Esophagus squamous epithelium (tissue), 5 donors: ENCODE data around the gene MICA. TPM values are rescaled to one million over a fixed set of nuclear protein-coding genes. Genes with fewer than 3 reads are reported as not detected.
"Not testable (repeated sequence)": the region's sequence is repeated elsewhere in the genome, so short reads cannot be mapped to it uniquely, and the experiment has no call there.

Experiments
- DNase-seq: peaks from one replicate; lab custom pipeline; 2025; lab: John Stamatoyannopoulos, UW
- H3K27ac ChIP-seq, 4 donors: fragments of 200-600 bp; sonication (generic); one replicate each; pipeline ENCODE4 v1.5.1; 2016 to 2019; ENCODE audit warnings: mild to moderate bottlenecking in 1 of 4
- H3K27me3 ChIP-seq, 4 donors: fragments of 200-600 bp; sonication (generic); 1 replicate in 3 of 4; 2 replicates in 1 of 4; pipeline versions ENCODE4 v1.5.1 to v1.6.0; 2017 to 2021; ENCODE audit warnings: antibody characterized with exemption in 1 of 4
- H3K36me3 ChIP-seq, 3 donors: fragments of 200-600 bp; sonication (generic); one replicate each; pipeline ENCODE4 v1.5.1; 2016 to 2019
- H3K4me1 ChIP-seq, 3 donors: fragments of 200-600 bp; sonication (generic); one replicate each; pipeline ENCODE4 v1.5.1; 2017 to 2019
- H3K4me3 ChIP-seq, 4 donors: fragments of 200-600 bp; sonication (generic); 1 replicate in 3 of 4; 2 replicates in 1 of 4; pipeline ENCODE4 v1.5.1; 2016 to 2019; ENCODE audit warnings: mild to moderate bottlenecking in 2 of 4, moderate library complexity in 1 of 4
- H3K9me3 ChIP-seq, 3 donors: fragments of 200-600 bp; sonication (generic); one replicate each; pipeline ENCODE4 v1.5.1; 2016 to 2019
- CTCF ChIP-seq, 6 experiments: fragments of 450-650 bp in 4 of 6; fragments of 200-600 bp in 2 of 6; sonication (generic) in 2 of 6; IDR thresholded peaks; one replicate each; pipeline ENCODE4 v1.5.1; 2016 to 2019; ENCODE audit warnings: antibody characterized with exemption in 6 of 6, mild to moderate bottlenecking in 4 of 6, moderate library complexity in 4 of 6
- POLR2A ChIP-seq, 4 donors: fragments of 450-650 bp; IDR thresholded peaks; one replicate each; pipeline ENCODE4 v1.6.1; 2017; ENCODE audit warnings: antibody characterized with exemption in 4 of 4, mild to moderate bottlenecking in 4 of 4, moderate library complexity in 3 of 4
- WGBS, 2 donors: methylation state at CpG; one replicate each; pipeline ENCODE4 v1.1.5; 2018; 5-methylcytosine and 5-hydroxymethylcytosine counted together
- intact Hi-C: fragments of 100-400 bp; cut with DNase I; formaldehyde crosslinking; loops from one replicate; pipeline ENCODE4 v1.15.0; 2022
- total RNA-seq, 4 donors: library from RNA; depleted of rRNA; stranded (reverse); fragments of >200 nt; gene quantifications; one replicate each; pipeline ENCODE4 v1.1.0, GENCODE V29; 2016
- donor health status: DM: yes; HTN: yes; CAD: no.

The MICA gene
- total RNA-seq, 4 donors from 2014 or later, result 7.5 to 10.1 (median 8.8) TPM

DNA sequence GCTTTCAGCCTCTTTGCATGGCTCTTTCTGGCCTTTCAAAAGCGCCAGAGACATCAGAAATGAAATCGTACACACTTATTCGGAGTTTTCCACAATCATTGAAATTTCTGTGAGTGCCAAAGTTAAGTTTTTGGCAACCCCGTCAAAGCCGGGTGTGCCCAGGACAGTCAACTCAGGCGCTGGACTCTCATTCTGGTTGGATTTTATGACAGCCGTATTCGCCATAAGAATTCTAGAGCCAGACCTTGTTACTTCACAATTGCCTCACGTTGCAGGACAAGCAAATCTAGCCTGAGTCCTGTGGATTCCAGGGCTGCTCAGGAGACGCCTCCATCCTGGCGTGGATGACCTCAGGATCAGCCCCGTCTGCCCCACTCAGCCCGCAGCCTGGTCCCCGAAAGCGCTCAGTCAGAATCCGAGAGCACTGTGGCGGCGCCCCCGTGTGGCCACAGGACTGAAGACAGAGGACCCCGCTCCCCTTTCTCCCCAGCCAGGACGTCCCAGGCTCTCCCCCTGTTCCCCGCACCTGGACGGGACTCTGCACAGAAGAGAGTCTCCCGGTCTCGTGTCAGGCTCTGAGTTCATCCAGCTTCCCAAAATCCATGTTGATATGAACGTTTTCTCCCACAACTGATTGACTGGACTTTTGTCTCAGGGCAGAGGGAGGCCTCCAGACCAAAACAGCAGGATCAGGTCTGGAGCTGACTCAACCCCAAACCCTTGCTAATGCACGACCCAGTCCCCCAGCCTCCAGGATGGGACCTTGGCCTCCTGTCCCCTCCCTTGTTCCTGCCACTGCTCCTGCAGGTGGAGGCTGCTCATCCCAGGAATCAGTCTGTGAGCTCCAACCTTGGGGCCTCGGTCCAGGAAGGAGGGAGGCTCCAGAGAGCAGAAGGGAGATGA is 38.2 kb downstream of the MICA start:
- Histone ChIP-seq H3K27ac (no peak overlapping the region), H3K4me3 (peak overlapping the region in 1 of 4 donors; percentile 41), H3K27me3 (peaks cover 0 to 30% (median 0%) of the 10 kb centered on the region in 4 donors), H3K36me3 (no peaks in the 10 kb centered on the region), H3K4me1 (peaks cover 0 to 7% (median 0%) of the 10 kb centered on the region in 3 donors), H3K9me3 (peaks cover 0 to 12% (median 8%) of the 10 kb centered on the region in 3 donors)
- DNase-seq, result peak; percentile 18
- 31 to 37% methylated on average over 7 to 12 of the region's 28 CpGs for WGBS, 2 donors
- intact Hi-C loops, result loop anchor here (2.0 kb wide), 1 partner anchor 45 kb away; no protein-coding TSS in a partner anchor
- peak; percentile 53 to 87 (median 80) for TF ChIP-seq CTCF (IDR thresholded peaks at IDR 0.05)
- TF ChIP-seq POLR2A (IDR thresholded peaks at IDR 0.05), result no peak

DNA sequence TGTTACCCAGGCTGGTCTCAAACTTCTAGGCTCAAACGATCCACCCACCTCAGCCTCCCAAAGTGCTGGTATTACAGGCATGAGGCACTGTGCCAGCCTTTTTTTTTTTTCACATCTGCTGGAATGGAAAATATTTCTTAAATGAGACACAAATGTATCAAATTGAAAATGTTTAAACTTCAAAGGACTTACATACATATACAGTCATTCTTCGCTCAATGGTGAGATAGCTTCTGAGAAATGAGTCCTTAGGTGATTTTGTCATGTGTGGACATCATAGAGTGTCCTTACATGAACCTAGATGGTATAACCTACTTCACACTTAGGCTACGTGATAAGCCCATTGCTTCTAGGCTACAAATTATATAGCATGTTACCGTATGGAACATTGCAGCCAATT is 43.1 kb downstream of the MICA start:
- WGBS, 2 donors, result 71 to 79% methylated on average over 4 of the region's 4 CpGs
- DNase-seq, result no peak
- no peaks in the 10 kb centered on the region for H3K9me3 ChIP-seq

DNA sequence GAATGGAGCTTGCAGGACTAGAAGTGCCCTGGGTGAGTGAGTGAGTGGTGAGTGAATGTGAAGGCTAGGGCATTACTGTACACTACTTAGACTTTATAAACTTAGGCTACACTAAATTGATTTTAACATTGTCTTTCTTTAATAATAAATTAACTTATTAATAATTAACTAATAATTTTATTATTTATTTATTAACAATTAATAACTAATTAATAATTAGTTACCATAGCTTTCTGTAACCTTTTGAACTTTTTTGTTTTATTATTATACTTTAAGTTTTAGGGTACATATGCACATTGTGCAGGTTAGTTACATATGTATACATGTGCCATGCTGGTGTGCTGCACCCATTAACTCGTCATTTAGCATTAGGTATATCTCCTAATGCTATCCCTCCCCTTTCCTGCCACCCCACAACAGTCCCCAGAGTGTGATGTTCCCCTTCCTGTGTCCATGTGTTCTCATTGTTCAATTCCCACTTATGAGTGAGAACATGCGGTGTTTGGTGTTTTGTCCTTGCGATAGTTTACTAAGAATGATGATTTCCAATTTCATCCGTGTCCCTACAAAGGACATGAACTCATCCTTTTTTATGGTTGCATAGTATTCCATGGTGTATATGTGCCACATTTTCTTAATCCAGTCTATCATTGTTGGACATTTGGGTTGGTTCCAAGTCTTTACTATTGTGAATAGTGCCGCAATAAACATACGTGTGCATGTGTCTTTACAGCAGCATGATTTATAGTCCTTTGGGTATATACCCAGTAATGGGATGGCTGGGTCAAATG is 43.8 kb downstream of the MICA start:
- H3K4me1 ChIP-seq, H3K36me3 ChIP-seq, DNase-seq, H3K27ac ChIP-seq, intact Hi-C loops, H3K9me3 ChIP-seq, H3K4me3 ChIP-seq: not testable (repeated sequence)
- peaks cover 0 to 20% (median 0%) of the 10 kb centered on the region in 4 donors for H3K27me3 ChIP-seq
- 69 to 88% methylated on average over 3 to 4 of the region's 6 CpGs for WGBS, 2 donors

More for the DNA sequence above, 43.1 kb downstream of the MICA start:
- Histone ChIP-seq H3K27me3 (peaks cover 0 to 21% (median 0%) of the 10 kb centered on the region in 4 donors), H3K36me3 (no peaks in the 10 kb centered on the region), H3K27ac (no peak overlapping the region), H3K4me1 (peaks cover 0 to 5% (median 0%) of the 10 kb centered on the region in 3 donors), H3K4me3 (no peak overlapping the region)
- intact Hi-C loops, result no loop called here
- no peak for TF ChIP-seq CTCF (IDR thresholded peaks at IDR 0.05)
- TF ChIP-seq POLR2A (IDR thresholded peaks at IDR 0.05), result no peak

- Histone ChIP-seq H3K4me3 (no peak overlapping the region), H3K27me3 (peaks cover 0 to 17% (median 0%) of the 10 kb centered on the region in 4 donors), H3K27ac (no peak overlapping the region), H3K4me1 (no peaks in the 10 kb centered on the region), H3K9me3 (no peaks in the 10 kb centered on the region), H3K36me3 (no peaks in the 10 kb centered on the region)
- TF ChIP-seq CTCF (IDR thresholded peaks at IDR 0.05) (no peak), POLR2A (IDR thresholded peaks at IDR 0.05) (no peak)
- 63 to 80% methylated on average over 4 of the region's 4 CpGs for WGBS, 2 donors
- intact Hi-C loops, result no loop called here
- DNase-seq, result no peak
Observed at GRCh38 chr6:31450751-31451150, 47.4 kb downstream of the MICA start.

- Histone ChIP-seq H3K27me3 (peaks cover 0 to 17% (median 0%) of the 10 kb centered on the region in 4 donors), H3K9me3 (no peaks in the 10 kb centered on the region), H3K36me3 (no peaks in the 10 kb centered on the region), H3K27ac (no peak overlapping the region), H3K4me1 (no peaks in the 10 kb centered on the region), H3K4me3 (no peak overlapping the region)
- intact Hi-C loops, result no loop called here
- TF ChIP-seq CTCF (IDR thresholded peaks at IDR 0.05) (no peak), POLR2A (IDR thresholded peaks at IDR 0.05) (no peak)
- DNase-seq, result no peak
Observed at GRCh38 chr6:31452859-31453258, 49.5 kb downstream of the MICA start.
